ENCODE measurements around the gene LLPH. TPM values are rescaled to one million over a fixed set of nuclear protein-coding genes. Genes with fewer than 3 reads are reported as not detected.

The LLPH gene
- total RNA-seq, 1 donor from 2014 or later: 2.6 TPM

DNA sequence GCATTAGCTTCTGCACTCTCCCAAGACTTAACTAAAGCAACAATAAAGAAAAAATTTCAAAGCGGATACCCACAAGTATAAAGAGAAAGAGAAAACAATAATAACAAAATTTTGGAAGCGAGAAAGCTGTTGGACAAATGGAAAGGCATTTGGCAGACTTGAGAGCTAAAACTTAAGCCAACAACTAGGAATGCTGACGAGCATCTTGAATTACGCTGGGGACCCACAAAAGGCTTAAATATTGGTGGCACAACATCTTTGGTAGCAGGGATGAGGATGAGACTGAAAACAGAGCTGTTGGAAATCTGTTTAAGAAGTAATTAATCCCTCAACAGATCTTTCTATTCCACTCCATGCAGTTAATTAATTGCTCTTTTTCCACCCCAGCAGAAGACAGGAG is 49.8 kb downstream of the LLPH start:
- Histone ChIP-seq H3K36me3 (ENCODE audit: control insufficient read depth in 3 of 3, insufficient read depth in 3 of 3, low read length in 3 of 3) (no peaks in the 10 kb centered on the region), H3K27ac (ENCODE audit: low read depth, low read length) (no peak overlapping the region), H3K4me1 (ENCODE audit: control insufficient read depth in 3 of 3, insufficient read depth in 3 of 3, low read length in 3 of 3) (no peaks in the 10 kb centered on the region), H3K9ac (ENCODE audit: low read depth in 1 of 3, low read length in 3 of 3) (no peak overlapping the region), H3K4me3 (ENCODE audit: low read length in 3 of 3) (no peak overlapping the region), H3K27me3 (ENCODE audit: control insufficient read depth in 3 of 3, insufficient read depth in 3 of 3, low read length in 3 of 3) (peaks cover 0 to 3% (median 0%) of the 10 kb centered on the region in 3 donors), H3K9me3 (ENCODE audit: control insufficient read depth in 3 of 3, low read length in 3 of 3) (peaks cover 0 to 2% (median 0%) of the 10 kb centered on the region in 3 donors)

DNA sequence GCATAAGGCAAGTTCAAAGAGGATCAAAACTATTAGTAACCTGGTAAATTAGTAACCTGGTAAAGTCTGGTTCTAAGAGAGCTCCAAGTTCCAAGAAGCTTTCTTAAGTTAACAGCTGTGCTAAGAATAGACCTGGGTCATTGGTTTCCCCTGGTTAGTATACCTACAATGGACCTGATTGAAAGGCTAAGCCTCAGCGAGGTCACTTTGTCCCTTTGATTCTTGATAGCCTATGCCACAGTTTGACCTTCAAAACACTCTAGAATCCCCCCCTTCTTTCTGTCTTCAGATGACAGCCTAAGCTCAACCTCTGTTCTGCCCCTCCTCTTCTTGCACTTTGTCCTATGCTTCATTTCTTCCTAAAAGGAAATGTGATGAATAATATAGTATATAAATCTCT is 53.0 kb downstream of the LLPH start:
- Histone ChIP-seq H3K4me3 (ENCODE audit: low read length in 3 of 3) (no peak overlapping the region), H3K9me3 (ENCODE audit: control insufficient read depth in 3 of 3, low read length in 3 of 3) (no peaks in the 10 kb centered on the region), H3K36me3 (ENCODE audit: control insufficient read depth in 3 of 3, insufficient read depth in 3 of 3, low read length in 3 of 3) (no peaks in the 10 kb centered on the region), H3K9ac (ENCODE audit: low read depth in 1 of 3, low read length in 3 of 3) (no peak overlapping the region), H3K27ac (ENCODE audit: low read depth, low read length) (no peak overlapping the region), H3K27me3 (ENCODE audit: control insufficient read depth in 3 of 3, insufficient read depth in 3 of 3, low read length in 3 of 3) (peaks cover 0 to 3% (median 0%) of the 10 kb centered on the region in 3 donors), H3K4me1 (ENCODE audit: control insufficient read depth in 3 of 3, insufficient read depth in 3 of 3, low read length in 3 of 3) (no peaks in the 10 kb centered on the region)

DNA sequence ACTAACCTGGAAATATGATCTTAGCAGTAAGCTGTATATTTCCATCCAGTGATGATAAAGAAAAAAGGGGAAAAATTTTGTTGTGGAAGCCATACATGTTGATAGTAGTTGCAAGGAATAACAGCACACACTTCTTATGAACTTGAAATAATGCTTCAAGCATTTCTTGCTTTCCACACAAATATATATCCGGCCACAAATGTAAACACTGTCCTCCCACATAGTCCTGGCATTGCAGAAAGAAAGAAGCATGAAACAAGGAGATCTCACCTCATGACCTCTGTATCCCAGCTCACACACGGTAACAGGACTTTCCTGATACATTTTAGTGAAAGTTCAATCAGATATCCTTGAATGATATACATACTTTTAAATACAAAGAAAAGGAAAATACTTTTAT is 56.0 kb downstream of the LLPH start:
- Histone ChIP-seq H3K9ac (ENCODE audit: low read depth in 1 of 3, low read length in 3 of 3) (no peak overlapping the region), H3K4me1 (ENCODE audit: control insufficient read depth in 3 of 3, insufficient read depth in 3 of 3, low read length in 3 of 3) (no peaks in the 10 kb centered on the region), H3K27me3 (ENCODE audit: control insufficient read depth in 3 of 3, insufficient read depth in 3 of 3, low read length in 3 of 3) (no peaks in the 10 kb centered on the region), H3K27ac (ENCODE audit: low read depth, low read length) (no peak overlapping the region), H3K36me3 (ENCODE audit: control insufficient read depth in 3 of 3, insufficient read depth in 3 of 3, low read length in 3 of 3) (no peaks in the 10 kb centered on the region), H3K9me3 (ENCODE audit: control insufficient read depth in 3 of 3, low read length in 3 of 3) (no peaks in the 10 kb centered on the region), H3K4me3 (ENCODE audit: low read length in 3 of 3) (no peak overlapping the region)

DNA sequence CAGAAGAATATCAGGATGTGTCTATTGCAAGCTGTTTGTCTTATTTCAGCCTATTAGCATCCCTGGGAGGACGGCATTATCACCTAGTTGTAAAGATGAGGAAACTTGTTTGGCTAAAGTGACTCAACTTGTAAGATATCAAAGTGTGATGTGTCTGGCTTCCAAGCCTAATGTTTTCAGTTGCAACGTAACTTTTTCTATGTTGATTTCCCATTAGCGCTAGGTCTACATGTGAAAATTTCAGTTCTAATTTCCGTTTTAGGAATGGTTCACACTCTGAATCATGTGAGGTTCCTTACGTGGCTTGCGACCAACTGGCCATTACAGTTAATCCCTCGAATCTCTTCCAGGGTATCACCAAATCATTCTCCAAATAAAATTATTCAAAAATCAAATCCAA is 58.0 kb downstream of the LLPH start:
- Histone ChIP-seq H3K9me3 (ENCODE audit: control insufficient read depth in 3 of 3, low read length in 3 of 3) (no peaks in the 10 kb centered on the region), H3K27me3 (ENCODE audit: control insufficient read depth in 3 of 3, insufficient read depth in 3 of 3, low read length in 3 of 3) (no peaks in the 10 kb centered on the region), H3K27ac (ENCODE audit: low read depth, low read length) (no peak overlapping the region), H3K9ac (ENCODE audit: low read depth in 1 of 3, low read length in 3 of 3) (no peak overlapping the region), H3K36me3 (ENCODE audit: control insufficient read depth in 3 of 3, insufficient read depth in 3 of 3, low read length in 3 of 3) (no peaks in the 10 kb centered on the region), H3K4me1 (ENCODE audit: control insufficient read depth in 3 of 3, insufficient read depth in 3 of 3, low read length in 3 of 3) (no peaks in the 10 kb centered on the region), H3K4me3 (ENCODE audit: low read length in 3 of 3) (no peak overlapping the region)

- no peaks in the 10 kb centered on the region for H3K9me3 ChIP-seq (ENCODE audit: control insufficient read depth in 3 of 3, low read length in 3 of 3)
- no peaks in the 10 kb centered on the region for H3K4me1 ChIP-seq (ENCODE audit: control insufficient read depth in 3 of 3, insufficient read depth in 3 of 3, low read length in 3 of 3)
- no peaks in the 10 kb centered on the region for H3K36me3 ChIP-seq (ENCODE audit: control insufficient read depth in 3 of 3, insufficient read depth in 3 of 3, low read length in 3 of 3)
- no peak overlapping the region for H3K27ac ChIP-seq (ENCODE audit: low read depth, low read length)
- no peak overlapping the region for H3K4me3 ChIP-seq (ENCODE audit: low read length in 3 of 3)
- no peak overlapping the region for H3K9ac ChIP-seq (ENCODE audit: low read depth in 1 of 3, low read length in 3 of 3)
- no peaks in the 10 kb centered on the region for H3K27me3 ChIP-seq (ENCODE audit: control insufficient read depth in 3 of 3, insufficient read depth in 3 of 3, low read length in 3 of 3)
These were observed 58.4 kb downstream of the LLPH start for GRCh38 chr12:66072135-66072534.

DNA sequence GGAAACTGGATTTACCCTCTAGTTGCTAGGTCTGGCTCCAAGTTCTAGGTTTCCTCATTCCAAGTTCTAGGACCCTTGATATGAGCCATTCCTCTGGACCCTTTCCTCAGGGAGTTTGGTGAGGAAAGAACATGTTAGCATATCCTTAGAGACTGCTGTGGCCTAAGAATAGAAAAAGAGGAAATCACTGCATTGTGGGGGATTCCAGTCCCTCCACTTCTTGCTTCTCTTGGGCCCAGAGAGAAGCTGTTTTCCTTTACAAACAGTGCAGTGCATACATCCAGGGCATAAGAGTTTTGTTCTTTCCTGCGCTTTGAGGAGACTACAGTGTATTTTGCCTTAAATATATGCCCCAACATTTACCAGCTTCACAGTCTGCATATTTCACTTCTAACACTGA is 59.0 kb downstream of the LLPH start:
- no peaks in the 10 kb centered on the region for H3K36me3 ChIP-seq (ENCODE audit: control insufficient read depth in 3 of 3, insufficient read depth in 3 of 3, low read length in 3 of 3)
- H3K27ac ChIP-seq (ENCODE audit: low read depth, low read length): no peak overlapping the region
- H3K9me3 ChIP-seq (ENCODE audit: control insufficient read depth in 3 of 3, low read length in 3 of 3): no peaks in the 10 kb centered on the region
- no peak overlapping the region for H3K9ac ChIP-seq (ENCODE audit: low read depth in 1 of 3, low read length in 3 of 3)
- H3K4me3 ChIP-seq (ENCODE audit: low read length in 3 of 3): no peak overlapping the region
- no peaks in the 10 kb centered on the region for H3K27me3 ChIP-seq (ENCODE audit: control insufficient read depth in 3 of 3, insufficient read depth in 3 of 3, low read length in 3 of 3)
- no peaks in the 10 kb centered on the region for H3K4me1 ChIP-seq (ENCODE audit: control insufficient read depth in 3 of 3, insufficient read depth in 3 of 3, low read length in 3 of 3)

- Histone ChIP-seq H3K36me3 (ENCODE audit: control insufficient read depth in 3 of 3, insufficient read depth in 3 of 3, low read length in 3 of 3) (no peaks in the 10 kb centered on the region), H3K27me3 (ENCODE audit: control insufficient read depth in 3 of 3, insufficient read depth in 3 of 3, low read length in 3 of 3) (no peaks in the 10 kb centered on the region), H3K27ac (ENCODE audit: low read depth, low read length) (no peak overlapping the region), H3K9ac (ENCODE audit: low read depth in 1 of 3, low read length in 3 of 3) (no peak overlapping the region), H3K9me3 (ENCODE audit: control insufficient read depth in 3 of 3, low read length in 3 of 3) (no peaks in the 10 kb centered on the region), H3K4me1 (ENCODE audit: control insufficient read depth in 3 of 3, insufficient read depth in 3 of 3, low read length in 3 of 3) (no peaks in the 10 kb centered on the region), H3K4me3 (ENCODE audit: low read length in 3 of 3) (no peak overlapping the region)
These were observed 60.0 kb downstream of the LLPH start for GRCh38 chr12:66070378-66071120.

DNA sequence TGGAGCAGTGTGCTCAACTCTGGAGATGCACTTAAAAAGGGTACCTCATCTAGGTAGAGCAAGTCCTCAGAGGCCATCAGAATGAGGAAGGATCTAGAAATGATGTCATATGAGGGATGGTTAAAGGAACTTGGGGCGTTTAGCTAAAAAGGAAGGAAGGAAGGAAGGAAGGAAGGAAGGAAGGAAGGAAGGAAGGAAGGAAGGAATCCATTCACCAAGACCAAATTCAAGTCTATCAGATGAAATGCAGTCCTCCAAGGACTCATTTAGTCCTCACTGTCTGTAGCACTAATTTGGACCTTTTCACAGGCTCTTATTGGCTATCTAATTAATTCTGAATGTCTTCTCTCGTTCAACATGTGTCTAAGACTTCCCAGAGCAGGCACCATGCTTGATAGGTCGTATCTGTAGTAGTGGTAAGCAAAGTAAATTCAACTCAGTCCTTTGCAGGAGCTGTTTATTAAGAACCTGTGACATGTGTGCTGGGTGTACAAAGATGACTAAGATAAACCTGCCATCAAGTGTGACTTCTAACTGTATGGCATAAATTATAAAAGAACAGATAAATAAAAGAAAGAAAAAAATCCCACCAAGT is 63.5 kb downstream of the LLPH start:
- Histone ChIP-seq H3K4me3 (ENCODE audit: low read length in 3 of 3) (no peak overlapping the region), H3K27ac (ENCODE audit: low read depth, low read length) (no peak overlapping the region), H3K36me3 (ENCODE audit: control insufficient read depth in 3 of 3, insufficient read depth in 3 of 3, low read length in 3 of 3) (no peaks in the 10 kb centered on the region), H3K9ac (ENCODE audit: low read depth in 1 of 3, low read length in 3 of 3) (no peak overlapping the region), H3K9me3 (ENCODE audit: control insufficient read depth in 3 of 3, low read length in 3 of 3) (no peaks in the 10 kb centered on the region), H3K27me3 (ENCODE audit: control insufficient read depth in 3 of 3, insufficient read depth in 3 of 3, low read length in 3 of 3) (peaks cover 0 to 4% (median 0%) of the 10 kb centered on the region in 3 donors), H3K4me1 (ENCODE audit: control insufficient read depth in 3 of 3, insufficient read depth in 3 of 3, low read length in 3 of 3) (no peaks in the 10 kb centered on the region)

Other genes with a start within 250 kb of the LLPH start
- gene TMBIM4, start 39.2 kb upstream of the LLPH start, total RNA-seq: 28.7 TPM
- 11.0 TPM for gene IRAK3, start 58.5 kb upstream of the LLPH start, total RNA-seq
- 2.6 TPM for gene HELB, start 171.7 kb upstream of the LLPH start, total RNA-seq

Data from skeletal muscle tissue (tissue), 4 donors.